OCI-LY7 (cell line): ENCODE results near the gene INTS7. TPM values are rescaled to one million over a fixed set of nuclear protein-coding genes. Genes with fewer than 3 reads are reported as not detected.

ENCODE experiments used
- BruUV-seq: library from RNA; stranded (reverse); fragments of 400-500 nt; replicated peaks from 2 replicates; lab custom pipeline; 2021; lab: Mats Ljungman, UMichigan
- CTCF ChIA-PET: fragments of 300-600 bp; sonication (Branson Sonifier 250); formaldehyde crosslinking; loops from one replicate; lab custom pipeline; 2022; ENCODE audit warnings: antibody characterized with exemption; ENCODE audit not compliant: unreplicated experiment; lab: Charles Lee
- POLR2A ChIA-PET: fragments of 300-600 bp; sonication (Branson Sonifier 250); formaldehyde crosslinking; loops from one replicate; lab custom pipeline; 2022; ENCODE audit warnings: antibody characterized with exemption; lab: Charles Lee
- DNase-seq: peaks from one replicate; pipeline ENCODE4 v3.0.0-alpha.2; 2015; ENCODE audit warnings: low spot score
- H2AFZ ChIP-seq: fragments of 200-600 bp; sonication (generic), shearing (Covaris generic); 2 replicates; pipeline ENCODE4 v1.6.1; 2014; ENCODE audit warnings: mild to moderate bottlenecking, antibody characterized with exemption, low read length, moderate library complexity
- H3K27ac ChIP-seq: fragments of 200-600 bp; sonication (generic); 2 replicates; pipeline ENCODE4 v1.5.1; 2014; ENCODE audit warnings: mixed run types, low read depth, mild to moderate bottlenecking, moderate library complexity, low read length, inconsistent platforms; ENCODE audit not compliant: poor library complexity, severe bottlenecking
- H3K36me3 ChIP-seq: fragments of 200-600 bp; sonication (generic); 2 replicates; pipeline ENCODE4 v1.6.1; 2014; ENCODE audit warnings: mild to moderate bottlenecking, antibody characterized with exemption, low read length, moderate library complexity, mixed read lengths; ENCODE audit not compliant: insufficient read depth
- H3K4me1 ChIP-seq: fragments of 200-600 bp; sonication (generic); 2 replicates; pipeline ENCODE4 v1.5.1; 2014; ENCODE audit warnings: mild to moderate bottlenecking, low read length; ENCODE audit not compliant: insufficient read depth, poor library complexity, severe bottlenecking
- H3K4me2 ChIP-seq: fragments of 200-600 bp; sonication (generic); 2 replicates; pipeline ENCODE4 v1.6.1; 2014; ENCODE audit warnings: mild to moderate bottlenecking, low read length
- H3K4me3 ChIP-seq: fragments of 200-600 bp; sonication (generic); 2 replicates; pipeline ENCODE4 v1.5.1; 2014; ENCODE audit warnings: mild to moderate bottlenecking, low read depth, low read length; ENCODE audit not compliant: poor library complexity, severe bottlenecking
- H3K79me2 ChIP-seq: fragments of 200-600 bp; sonication (generic); 2 replicates; pipeline ENCODE4 v1.6.1; 2016; ENCODE audit warnings: low read depth, mild to moderate bottlenecking, low read length, moderate library complexity, mixed read lengths; ENCODE audit not compliant: insufficient read depth
- H3K9me2 ChIP-seq: fragments of 200-600 bp; sonication (generic); 2 replicates; pipeline ENCODE4 v1.6.1; 2016; ENCODE audit warnings: mild to moderate bottlenecking, low read length, mixed read lengths; ENCODE audit not compliant: insufficient read depth
- H3K9me3 ChIP-seq: fragments of 200-600 bp; sonication (generic); 2 replicates; pipeline ENCODE4 v1.6.1; 2014; ENCODE audit warnings: mild to moderate bottlenecking, mixed run types, low read length, mixed read lengths
- H4K20me1 ChIP-seq: fragments of 200-600 bp; sonication (generic); 2 replicates; pipeline ENCODE4 v1.6.1; 2014; ENCODE audit warnings: mild to moderate bottlenecking, antibody characterized with exemption, low read length, moderate library complexity, mixed read lengths; ENCODE audit not compliant: insufficient read depth
- CTCF ChIP-seq: fragments of 200-600 bp; sonication (generic); conservative IDR thresholded peaks from 2 replicates; pipeline ENCODE4 v1.5.1; 2014; ENCODE audit warnings: mild to moderate bottlenecking, antibody characterized with exemption, low read length, moderate library complexity, mixed read lengths
- EZH2phosphoT487 ChIP-seq: fragments of 200-600 bp; sonication (generic); IDR thresholded peaks from 2 replicates; pipeline ENCODE4 v1.6.1; 2018; ENCODE audit warnings: low read depth, borderline replicate concordance, mild to moderate bottlenecking, mixed run types, antibody characterized with exemption, low read length, moderate library complexity, mixed read lengths
- intact Hi-C: fragments of 100-400 bp; cut with micrococcal nuclease; formaldehyde crosslinking; loops from one replicate; pipeline ENCODE4 v1.10.0; 2022; ENCODE audit not compliant: unreplicated experiment
- total RNA-seq, 2 experiments: library from RNA; depleted of rRNA in 1 of 2; stranded (reverse); fragments of >200 nt in 1 of 2; shearing (Covaris generic) in 1 of 2; gene quantifications; 2 replicates each; pipeline ENCODE4 v1.2.3, GENCODE V29; 2014 to 2022

INTS7 gene
- total RNA-seq, 2 experiments from 2014 or later = 17.8 to 25.8 TPM

- H3K9me2 ChIP-seq = no peaks in the 10 kb centered on the region
- CTCF ChIA-PET = no interaction called here
- no peak overlapping the region for H3K4me2 ChIP-seq
- no TSS peak for BruUV-seq
- POLR2A ChIA-PET = interaction anchor here (0.7 to 1.0 kb wide), 2 partner anchors 8 to 515 kb away, joined by 4 read pairs; no protein-coding TSS in a partner anchor
- peaks cover 78% of the 10 kb centered on the region for H3K36me3 ChIP-seq
- TF ChIP-seq CTCF (no peak), EZH2phosphoT487 (no peak)
- H3K27ac ChIP-seq = no peak overlapping the region
- intact Hi-C loops = no loop called here
- no peak overlapping the region for H3K4me3 ChIP-seq
- peaks cover 12% of the 10 kb centered on the region for H3K9me3 ChIP-seq
- no peak for DNase-seq
- peaks cover 59% of the 10 kb centered on the region; the same call in 1 of the 2 replicates for H3K79me2 ChIP-seq
- H3K4me1 ChIP-seq = no peaks in the 10 kb centered on the region
- 0 out of 2 replicates have a peak, but pooled peaks cover 5% of the 10 kb centered on the region for H4K20me1 ChIP-seq
- H2AFZ ChIP-seq = no peak overlapping the region
These were observed 14.4 kb downstream of the INTS7 start for GRCh38 chr1:212020975-212021374.

- DNase-seq = no peak
- Histone ChIP-seq H3K4me1 (no peaks in the 10 kb centered on the region), H3K4me3 (no peak overlapping the region), H3K27ac (no peak overlapping the region), H3K9me2 (no peaks in the 10 kb centered on the region), H3K4me2 (no peak overlapping the region), H3K79me2 (peaks cover 4% of the 10 kb centered on the region; the same call in 1 of the 2 replicates), H3K36me3 (peaks cover 76% of the 10 kb centered on the region), H2AFZ (no peak overlapping the region), H3K9me3 (no peaks in the 10 kb centered on the region), H4K20me1 (0 out of 2 replicates have a peak, but pooled peaks cover 4% of the 10 kb centered on the region)
- intact Hi-C loops = loop anchor here (5.0 kb wide), 1 partner anchor 444 kb away; no protein-coding TSS in a partner anchor
- ChIA-PET CTCF (interaction anchor here (0.6 to 1.1 kb wide), 2 partner anchors 22 to 333 kb away, joined by 3 to 4 read pairs; partner anchors contain the start of gene DTL), POLR2A (interaction anchor here (0.8 to 1.9 kb wide), 2 partner anchors 8 to 21 kb away, joined by 4 to 6 read pairs; partner anchors contain the start of genes DTL and INTS7)
- no TSS peak for BruUV-seq
- TF ChIP-seq EZH2phosphoT487 (no peak), CTCF (no peak)
These were observed 21.7 kb downstream of the INTS7 start for GRCh38 chr1:212013672-212014071.
